ENCODE results near the gene SLC39A5. TPM values are rescaled to one million over a fixed set of nuclear protein-coding genes. Genes with fewer than 3 reads are reported as not detected.

The SLC39A5 gene
- total RNA-seq, 1 donor from 2014 or later = 0.54 TPM

DNA sequence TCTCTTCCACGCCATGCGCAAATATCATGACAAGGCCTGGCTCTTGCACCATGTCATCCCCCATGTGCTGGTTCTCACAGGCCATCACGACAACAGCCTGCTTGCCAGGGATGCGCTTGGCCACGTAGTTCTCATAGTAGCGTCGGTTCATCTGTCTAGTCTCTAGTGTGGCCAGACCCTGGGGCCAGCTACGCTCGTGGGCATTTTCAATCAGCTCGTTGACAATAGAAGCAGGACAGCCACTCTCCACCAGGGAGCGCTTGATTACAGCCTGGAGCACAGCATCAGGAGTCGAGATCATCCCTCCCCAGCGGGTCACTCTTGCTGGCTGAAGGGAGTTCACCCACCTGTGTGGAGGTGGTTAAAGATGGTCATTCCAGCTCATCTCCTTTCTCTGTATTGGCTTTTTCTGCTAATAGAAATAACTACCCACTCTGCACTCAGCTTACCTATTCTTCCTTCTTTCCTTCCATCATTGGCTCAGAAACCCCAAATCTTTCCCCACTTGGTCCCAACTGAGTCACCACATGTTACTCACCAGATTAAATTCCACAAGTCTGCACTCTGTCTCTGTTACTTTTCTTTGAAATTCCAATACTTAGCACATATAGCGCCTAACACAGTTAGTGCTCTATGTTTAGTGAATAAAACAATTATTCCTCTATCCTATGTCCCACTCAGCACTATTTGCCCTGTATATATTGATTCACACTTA lies 23.2 kb upstream of the SLC39A5 start:
- peak; percentile 69 for DNase-seq (ENCODE audit: low spot score)
- H3F3A ChIP-seq (ENCODE audit: low read depth) = peaks cover 34% of the 10 kb centered on the region
- no peaks in the 10 kb centered on the region for H3K79me2 ChIP-seq (ENCODE audit: low read depth)
- Mint-ChIP-seq H3K36me3 (peaks cover 30% of the 10 kb centered on the region), H3K27ac (no peak overlapping the region), H3K4me1 (no peaks in the 10 kb centered on the region), H3K9me3 (no peaks in the 10 kb centered on the region), H3K4me3 (peak overlapping the region; percentile 41), H3K27me3 (ENCODE audit: insufficient read depth, low read depth) (no peaks in the 10 kb centered on the region)
- H3K4me2 ChIP-seq = no peak overlapping the region
- H2AFZ ChIP-seq (replicated peaks) = no peak overlapping the region
- no peaks in the 10 kb centered on the region for H3K27me3 ChIP-seq
- no peak overlapping the region for H3K9ac ChIP-seq
- no peak overlapping the region for H3K4me3 ChIP-seq
- H3K4me1 ChIP-seq = no peaks in the 10 kb centered on the region
- H3K27ac ChIP-seq = no peak overlapping the region
- peaks cover 4% of the 10 kb centered on the region for H3K36me3 ChIP-seq
- TF ChIP-seq, protein P1, sequence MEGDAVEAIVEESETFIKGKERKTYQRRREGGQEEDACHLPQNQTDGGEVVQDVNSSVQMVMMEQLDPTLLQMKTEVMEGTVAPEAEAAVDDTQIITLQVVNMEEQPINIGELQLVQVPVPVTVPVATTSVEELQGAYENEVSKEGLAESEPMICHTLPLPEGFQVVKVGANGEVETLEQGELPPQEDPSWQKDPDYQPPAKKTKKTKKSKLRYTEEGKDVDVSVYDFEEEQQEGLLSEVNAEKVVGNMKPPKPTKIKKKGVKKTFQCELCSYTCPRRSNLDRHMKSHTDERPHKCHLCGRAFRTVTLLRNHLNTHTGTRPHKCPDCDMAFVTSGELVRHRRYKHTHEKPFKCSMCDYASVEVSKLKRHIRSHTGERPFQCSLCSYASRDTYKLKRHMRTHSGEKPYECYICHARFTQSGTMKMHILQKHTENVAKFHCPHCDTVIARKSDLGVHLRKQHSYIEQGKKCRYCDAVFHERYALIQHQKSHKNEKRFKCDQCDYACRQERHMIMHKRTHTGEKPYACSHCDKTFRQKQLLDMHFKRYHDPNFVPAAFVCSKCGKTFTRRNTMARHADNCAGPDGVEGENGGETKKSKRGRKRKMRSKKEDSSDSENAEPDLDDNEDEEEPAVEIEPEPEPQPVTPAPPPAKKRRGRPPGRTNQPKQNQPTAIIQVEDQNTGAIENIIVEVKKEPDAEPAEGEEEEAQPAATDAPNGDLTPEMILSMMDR (IDR thresholded peaks at IDR 0.05) = peak; percentile 66
- no peak for TF ChIP-seq EZH2phosphoT487 (IDR thresholded peaks at IDR 0.05)
- no peak for TF ChIP-seq EZH2 (IDR thresholded peaks at IDR 0.05)
- no peaks in the 10 kb centered on the region for H3K9me3 ChIP-seq (ENCODE audit: low read depth)
- H4K20me1 ChIP-seq (ENCODE audit: low read depth) = no peaks in the 10 kb centered on the region

DNA sequence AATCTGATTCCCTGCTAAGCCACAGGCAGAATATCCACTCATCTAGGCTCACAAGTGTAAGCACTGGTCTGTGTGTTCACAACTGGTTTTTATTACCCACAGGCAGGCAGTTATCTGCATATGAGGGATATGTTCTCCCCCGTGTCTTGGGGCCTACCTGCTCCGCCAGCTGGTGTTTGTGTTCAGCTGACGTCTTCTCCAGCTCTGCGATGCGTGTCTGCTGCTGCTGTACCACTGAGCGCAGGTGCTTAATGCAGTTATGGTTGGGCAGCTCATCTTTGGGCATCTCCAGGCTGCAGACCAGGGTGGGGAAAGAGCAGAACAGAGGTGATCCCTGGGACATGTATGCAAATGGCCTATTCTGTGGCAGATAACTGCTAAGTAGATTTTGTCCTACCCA lies 21.8 kb upstream of the SLC39A5 start:
- Histone ChIP-seq H3K4me1 (no peaks in the 10 kb centered on the region), H3K36me3 (peaks cover 4% of the 10 kb centered on the region)

DNA sequence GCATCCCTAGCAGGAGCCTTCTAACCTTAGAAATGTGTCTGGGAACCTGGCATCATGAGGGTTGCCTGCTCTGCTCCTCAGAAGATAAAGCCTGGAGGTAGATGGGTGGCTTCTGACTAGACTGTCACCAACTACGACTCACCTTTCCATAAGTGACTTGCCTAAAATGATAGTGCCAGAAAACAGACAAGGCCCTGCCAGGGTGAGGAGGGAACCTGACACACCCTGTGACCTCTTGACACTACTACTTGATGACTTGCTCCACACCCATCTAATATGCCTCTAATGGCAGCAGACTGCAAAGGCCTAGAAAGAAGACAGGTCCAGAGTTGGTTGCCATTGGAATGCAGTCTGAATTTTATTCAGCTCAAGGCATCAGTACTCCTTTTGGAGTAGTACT lies 17.5 kb upstream of the SLC39A5 start:
- Histone ChIP-seq H3K4me3 (no peak overlapping the region), H3K79me2 (ENCODE audit: low read depth) (peaks cover 11% of the 10 kb centered on the region), H3F3A (ENCODE audit: low read depth) (peaks cover 8% of the 10 kb centered on the region), H3K4me2 (no peak overlapping the region), H3K9ac (no peak overlapping the region), H4K20me1 (ENCODE audit: low read depth) (peaks cover 6% of the 10 kb centered on the region), H3K27me3 (no peaks in the 10 kb centered on the region), H3K36me3 (peaks cover 4% of the 10 kb centered on the region), H3K9me3 (ENCODE audit: low read depth) (no peaks in the 10 kb centered on the region), H3K4me1 (no peaks in the 10 kb centered on the region), H2AFZ (replicated peaks) (no peak overlapping the region), H3K27ac (no peak overlapping the region)
- Mint-ChIP-seq H3K27me3 (ENCODE audit: insufficient read depth, low read depth) (no peaks in the 10 kb centered on the region), H3K36me3 (peaks cover 42% of the 10 kb centered on the region), H3K27ac (no peak overlapping the region), H3K9me3 (peaks cover 2% of the 10 kb centered on the region), H3K4me3 (no peak overlapping the region), H3K4me1 (no peaks in the 10 kb centered on the region)
- DNase-seq (ENCODE audit: low spot score) = no peak
- TF ChIP-seq, protein P1 (IDR thresholded peaks at IDR 0.05) = no peak
- no peak for TF ChIP-seq EZH2phosphoT487 (IDR thresholded peaks at IDR 0.05)
- TF ChIP-seq EZH2 (IDR thresholded peaks at IDR 0.05) = no peak

More for the DNA sequence above, 21.8 kb upstream of the SLC39A5 start:
- no peak overlapping the region for H3K9ac ChIP-seq
- H3K4me3 ChIP-seq = no peak overlapping the region
- TF ChIP-seq EZH2phosphoT487 (IDR thresholded peaks at IDR 0.05) (no peak), EZH2 (IDR thresholded peaks at IDR 0.05) (no peak)
- TF ChIP-seq, protein P1 (IDR thresholded peaks at IDR 0.05) = no peak
- no peak for DNase-seq (ENCODE audit: low spot score)
- H2AFZ ChIP-seq (replicated peaks) = no peak overlapping the region
- H3K27me3 ChIP-seq = no peaks in the 10 kb centered on the region
- H3K4me3 Mint-ChIP-seq = no peak overlapping the region
- H3K9me3 ChIP-seq (ENCODE audit: low read depth) = no peaks in the 10 kb centered on the region
- H3K79me2 ChIP-seq (ENCODE audit: low read depth) = no peaks in the 10 kb centered on the region
- no peaks in the 10 kb centered on the region for H4K20me1 ChIP-seq (ENCODE audit: low read depth)
- no peaks in the 10 kb centered on the region for H3K4me1 Mint-ChIP-seq
- peaks cover 27% of the 10 kb centered on the region for H3F3A ChIP-seq (ENCODE audit: low read depth)
- no peak overlapping the region for H3K27ac Mint-ChIP-seq
- peaks cover 33% of the 10 kb centered on the region for H3K36me3 Mint-ChIP-seq
- H3K9me3 Mint-ChIP-seq = no peaks in the 10 kb centered on the region
- no peak overlapping the region for H3K27ac ChIP-seq
- no peak overlapping the region for H3K4me2 ChIP-seq
- H3K27me3 Mint-ChIP-seq (ENCODE audit: insufficient read depth, low read depth) = no peaks in the 10 kb centered on the region

Data from neural progenitor cell (in vitro differentiated cells).